ENCODE data around the gene MARCHF3.

GRCh38 chr5:126927429-126927828, 102.9 kb downstream of the MARCHF3 start:
- no peak for TF ChIP-seq CTCF (IDR thresholded peaks at IDR 0.05)
- no peak for TF ChIP-seq POLR2A (IDR thresholded peaks at IDR 0.05)
- TF ChIP-seq POLR2AphosphoS5 (IDR thresholded peaks at IDR 0.05), result no peak
